ENCODE measurements around the gene MYO16. TPM values are rescaled to one million over a fixed set of nuclear protein-coding genes. Genes with fewer than 3 reads are reported as not detected.

The MYO16 gene
- total RNA-seq, 2 donors from 2014 or later = 0.42 TPM; not detected in 1

DNA sequence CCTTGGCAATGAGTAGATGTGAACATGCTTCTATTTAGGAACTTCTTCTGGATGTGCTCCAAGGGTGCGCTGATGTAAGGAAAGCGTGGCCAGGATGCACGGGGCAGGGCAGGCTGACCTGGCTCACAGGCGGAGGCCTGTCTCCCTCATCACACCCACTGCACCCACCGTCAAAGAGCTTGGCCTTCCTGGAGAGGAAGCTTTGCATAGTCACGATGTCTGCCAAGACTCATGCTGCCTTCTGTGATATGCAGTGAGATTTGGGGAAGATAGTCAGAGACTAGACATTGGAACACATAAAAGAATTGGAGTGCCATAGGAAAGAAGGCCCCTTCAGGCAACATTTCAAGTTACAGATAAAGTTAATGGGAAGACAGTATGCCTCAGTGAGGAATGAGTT is 82.0 kb downstream of the MYO16 start:
- Histone ChIP-seq H3K4me3 (no peak overlapping the region), H3K36me3 (no peaks in the 10 kb centered on the region), H3K27me3 (replicated peaks; ENCODE audit: insufficient read depth) (no peaks in the 10 kb centered on the region), H3K9me3 (no peaks in the 10 kb centered on the region), H3K27ac (no peak overlapping the region), H3K4me1 (ENCODE audit: control insufficient read depth in 1 of 2, low read depth in 2 of 2) (no peaks in the 10 kb centered on the region)
- no peak for DNase-seq (ENCODE audit: low spot score)
- TF ChIP-seq, protein P1, sequence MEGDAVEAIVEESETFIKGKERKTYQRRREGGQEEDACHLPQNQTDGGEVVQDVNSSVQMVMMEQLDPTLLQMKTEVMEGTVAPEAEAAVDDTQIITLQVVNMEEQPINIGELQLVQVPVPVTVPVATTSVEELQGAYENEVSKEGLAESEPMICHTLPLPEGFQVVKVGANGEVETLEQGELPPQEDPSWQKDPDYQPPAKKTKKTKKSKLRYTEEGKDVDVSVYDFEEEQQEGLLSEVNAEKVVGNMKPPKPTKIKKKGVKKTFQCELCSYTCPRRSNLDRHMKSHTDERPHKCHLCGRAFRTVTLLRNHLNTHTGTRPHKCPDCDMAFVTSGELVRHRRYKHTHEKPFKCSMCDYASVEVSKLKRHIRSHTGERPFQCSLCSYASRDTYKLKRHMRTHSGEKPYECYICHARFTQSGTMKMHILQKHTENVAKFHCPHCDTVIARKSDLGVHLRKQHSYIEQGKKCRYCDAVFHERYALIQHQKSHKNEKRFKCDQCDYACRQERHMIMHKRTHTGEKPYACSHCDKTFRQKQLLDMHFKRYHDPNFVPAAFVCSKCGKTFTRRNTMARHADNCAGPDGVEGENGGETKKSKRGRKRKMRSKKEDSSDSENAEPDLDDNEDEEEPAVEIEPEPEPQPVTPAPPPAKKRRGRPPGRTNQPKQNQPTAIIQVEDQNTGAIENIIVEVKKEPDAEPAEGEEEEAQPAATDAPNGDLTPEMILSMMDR (IDR thresholded peaks at IDR 0.05) = no peak
- no peak for ATAC-seq (ENCODE audit: insufficient number of reproducible peaks, low FRiP score, low read depth)

DNA sequence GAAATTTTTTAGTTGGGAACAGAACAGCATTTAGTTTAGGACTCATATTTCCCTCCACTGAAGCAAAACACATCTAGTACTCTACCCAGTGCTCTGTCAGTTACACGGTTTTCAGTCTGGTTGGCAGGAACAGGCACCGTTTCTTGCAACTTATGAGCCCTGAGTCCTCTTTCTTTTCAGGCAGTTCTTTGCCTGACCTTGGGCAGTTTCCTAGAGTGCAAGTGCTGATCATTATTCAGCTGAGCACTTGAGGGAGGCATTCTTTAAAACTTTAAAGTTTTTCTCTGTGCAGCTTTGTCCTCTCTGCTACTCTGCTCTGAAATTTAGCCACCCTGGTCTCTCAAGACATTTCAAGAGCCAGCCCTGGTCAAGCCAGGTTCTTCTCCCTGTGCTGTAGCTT is 96.1 kb downstream of the MYO16 start:
- no peak overlapping the region for H3K27ac ChIP-seq

DNA sequence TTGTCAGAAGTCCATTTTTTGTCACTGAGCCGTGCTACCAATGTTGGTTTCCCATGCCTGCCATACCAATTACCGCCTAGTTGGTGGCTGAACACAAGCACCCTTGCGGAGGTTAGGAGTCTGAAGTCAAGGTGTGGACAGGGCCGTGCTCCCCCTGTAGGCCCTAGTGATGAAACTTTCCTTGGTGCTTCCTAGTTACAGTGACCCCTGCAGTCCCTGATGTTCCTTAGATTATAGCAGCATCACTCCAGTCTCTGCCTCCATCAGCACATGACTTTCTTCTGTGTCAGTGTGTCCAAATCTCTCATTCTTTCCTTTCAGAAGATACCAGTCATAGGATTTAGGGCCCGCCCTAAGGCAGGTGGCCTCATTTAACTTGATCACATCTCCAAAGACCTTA is 99.0 kb downstream of the MYO16 start:
- no peak overlapping the region for H3K27ac ChIP-seq
- no peak for ATAC-seq (ENCODE audit: insufficient number of reproducible peaks, low FRiP score, low read depth)
- TF ChIP-seq, protein P1 (IDR thresholded peaks at IDR 0.05) = no peak

More for the DNA sequence above, 96.1 kb downstream of the MYO16 start:
- DNase-seq (ENCODE audit: low spot score) (no peak), ATAC-seq (ENCODE audit: insufficient number of reproducible peaks, low FRiP score, low read depth) (no peak)
- TF ChIP-seq, protein P1 (IDR thresholded peaks at IDR 0.05) = no peak
- Histone ChIP-seq H3K36me3 (no peaks in the 10 kb centered on the region), H3K27me3 (replicated peaks; ENCODE audit: insufficient read depth) (no peaks in the 10 kb centered on the region), H3K4me1 (ENCODE audit: control insufficient read depth in 1 of 2, low read depth in 2 of 2) (no peaks in the 10 kb centered on the region), H3K9me3 (no peaks in the 10 kb centered on the region), H3K4me3 (no peak overlapping the region)

DNA sequence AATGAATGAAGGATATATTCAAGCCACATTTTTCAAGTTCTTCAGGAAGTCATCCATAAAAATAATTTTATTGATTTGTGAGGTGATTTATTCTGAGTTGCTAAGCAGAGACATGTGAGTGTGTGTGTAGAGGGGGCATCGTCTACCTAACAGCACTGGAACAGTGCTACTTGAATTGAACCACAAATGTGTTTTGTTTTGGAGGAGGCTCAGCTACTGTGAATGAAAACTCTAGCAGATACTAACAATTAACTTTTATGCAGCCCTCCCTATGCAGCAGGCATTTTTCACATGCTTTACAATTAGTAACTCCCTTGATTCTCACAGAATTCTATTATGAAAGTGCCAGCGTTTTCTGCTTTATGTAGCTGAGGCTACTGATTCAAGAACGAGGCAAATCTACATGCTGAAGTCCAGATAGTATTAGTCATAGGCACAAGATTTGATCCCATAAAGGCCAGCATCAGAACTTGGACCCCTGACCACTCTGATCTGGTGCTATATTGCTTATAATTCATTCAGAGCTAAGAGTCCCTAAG is 103.7 kb downstream of the MYO16 start:
- DNase-seq (ENCODE audit: low spot score) (no peak), ATAC-seq (ENCODE audit: insufficient number of reproducible peaks, low FRiP score, low read depth) (no peak)
- Histone ChIP-seq H3K27ac (no peak overlapping the region), H3K36me3 (no peaks in the 10 kb centered on the region), H3K27me3 (replicated peaks; ENCODE audit: insufficient read depth) (no peaks in the 10 kb centered on the region), H3K4me3 (no peak overlapping the region), H3K9me3 (no peaks in the 10 kb centered on the region), H3K4me1 (ENCODE audit: control insufficient read depth in 1 of 2, low read depth in 2 of 2) (no peaks in the 10 kb centered on the region)
- TF ChIP-seq, protein P1 (IDR thresholded peaks at IDR 0.05) = no peak

More for the DNA sequence above, 99.0 kb downstream of the MYO16 start:
- no peak overlapping the region for H3K4me3 ChIP-seq
- no peaks in the 10 kb centered on the region for H3K36me3 ChIP-seq
- no peak for DNase-seq (ENCODE audit: low spot score)
- H3K4me1 ChIP-seq (ENCODE audit: control insufficient read depth in 1 of 2, low read depth in 2 of 2) = no peaks in the 10 kb centered on the region
- no peaks in the 10 kb centered on the region for H3K9me3 ChIP-seq
- no peaks in the 10 kb centered on the region for H3K27me3 ChIP-seq (replicated peaks; ENCODE audit: insufficient read depth)

DNA sequence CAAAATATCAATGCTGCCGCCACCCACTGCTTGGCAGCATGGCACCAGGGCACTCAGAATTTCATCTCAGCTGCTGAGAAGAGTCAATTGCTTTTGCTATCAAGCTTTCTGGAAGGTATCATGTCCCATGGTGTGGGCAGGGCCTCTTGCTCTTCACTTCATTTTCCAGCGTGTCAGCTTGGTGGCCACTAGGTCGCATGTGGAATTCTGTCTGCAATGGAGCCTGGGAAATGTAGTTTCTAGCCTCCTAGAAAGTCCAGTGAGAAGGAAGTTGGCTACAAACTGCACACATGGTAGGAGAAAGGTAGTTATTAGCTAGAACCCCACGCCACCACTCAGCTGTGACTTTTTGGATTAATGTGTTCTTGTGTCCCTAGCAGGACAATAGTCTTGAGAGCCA is 105.3 kb downstream of the MYO16 start:
- Histone ChIP-seq H3K9me3 (no peaks in the 10 kb centered on the region), H3K27ac (no peak overlapping the region), H3K36me3 (no peaks in the 10 kb centered on the region), H3K4me3 (no peak overlapping the region), H3K27me3 (replicated peaks; ENCODE audit: insufficient read depth) (no peaks in the 10 kb centered on the region), H3K4me1 (ENCODE audit: control insufficient read depth in 1 of 2, low read depth in 2 of 2) (no peaks in the 10 kb centered on the region)
- no peak for DNase-seq (ENCODE audit: low spot score)
- ATAC-seq (ENCODE audit: insufficient number of reproducible peaks, low FRiP score, low read depth) = no peak
- TF ChIP-seq, protein P1 (IDR thresholded peaks at IDR 0.05) = no peak

Data from thoracic aorta (tissue), 2 donors.